ENCODE measurements around the gene PGR.
"Not testable (repeated sequence)": the region's sequence is repeated elsewhere in the genome, so short reads cannot be mapped to it uniquely, and the experiment has no call there.

The PGR gene

DNA sequence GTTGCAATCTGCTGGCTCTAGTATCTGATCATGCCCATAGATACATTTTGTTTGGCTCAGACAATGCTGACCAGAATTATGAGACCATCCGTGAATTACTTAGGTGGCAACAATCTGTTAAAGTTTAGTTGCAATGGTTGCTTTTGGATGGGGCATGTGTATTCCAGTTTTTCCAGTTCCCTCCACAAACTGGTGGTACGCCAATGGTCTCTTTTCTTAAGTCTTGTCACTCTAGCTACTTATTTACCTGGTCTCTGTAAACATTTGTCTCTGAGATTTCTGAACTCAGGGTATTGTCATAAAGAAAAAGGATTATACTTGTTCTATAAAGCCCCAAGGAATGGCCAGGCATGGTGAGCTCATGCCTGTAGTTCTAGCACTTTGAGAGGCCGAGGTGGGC, 65.9 kb downstream of the PGR start:
- DNase-seq (ENCODE audit: low spot score), result no peak

DNA sequence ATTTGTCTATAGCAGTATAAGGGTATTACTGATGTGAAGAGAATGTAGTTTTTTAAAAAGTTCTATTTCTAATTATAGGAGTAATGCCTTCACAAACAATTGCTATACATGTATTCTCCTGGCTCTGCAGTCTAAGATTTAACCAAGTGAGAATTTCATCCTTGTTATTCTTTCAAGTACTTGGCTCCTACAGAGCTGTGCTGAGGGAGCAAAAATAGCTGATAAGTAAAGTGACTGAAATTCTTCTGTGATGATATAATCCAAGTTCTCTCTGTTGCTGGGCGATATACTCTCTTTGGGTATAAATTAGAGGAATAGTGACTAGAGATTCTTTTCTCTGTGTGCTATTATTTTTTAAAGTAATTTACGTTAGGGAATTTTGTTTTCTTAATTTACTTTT, 68.0 kb downstream of the PGR start:
- DNase-seq (ENCODE audit: low spot score), result no peak

DNA sequence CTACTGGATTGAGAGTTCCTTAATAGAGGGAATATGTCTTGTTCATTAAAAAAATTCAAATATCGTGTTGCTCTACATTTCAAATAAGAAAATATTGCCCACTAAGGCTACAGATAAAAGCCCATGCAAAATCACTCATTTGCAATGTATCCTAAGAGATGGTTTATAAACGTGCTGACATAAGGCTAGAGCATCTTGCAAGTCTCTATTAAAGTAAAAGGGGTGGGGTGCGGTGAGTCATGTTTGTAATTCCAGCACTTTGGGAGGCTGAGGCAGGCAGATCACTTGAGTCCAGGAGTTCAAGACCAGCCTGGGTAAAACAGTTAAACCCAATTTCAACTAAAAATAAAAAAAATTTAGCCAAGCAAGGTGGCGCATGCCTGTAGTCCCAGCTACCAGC, 70.3 kb downstream of the PGR start:
- no peak for DNase-seq (ENCODE audit: low spot score)

DNA sequence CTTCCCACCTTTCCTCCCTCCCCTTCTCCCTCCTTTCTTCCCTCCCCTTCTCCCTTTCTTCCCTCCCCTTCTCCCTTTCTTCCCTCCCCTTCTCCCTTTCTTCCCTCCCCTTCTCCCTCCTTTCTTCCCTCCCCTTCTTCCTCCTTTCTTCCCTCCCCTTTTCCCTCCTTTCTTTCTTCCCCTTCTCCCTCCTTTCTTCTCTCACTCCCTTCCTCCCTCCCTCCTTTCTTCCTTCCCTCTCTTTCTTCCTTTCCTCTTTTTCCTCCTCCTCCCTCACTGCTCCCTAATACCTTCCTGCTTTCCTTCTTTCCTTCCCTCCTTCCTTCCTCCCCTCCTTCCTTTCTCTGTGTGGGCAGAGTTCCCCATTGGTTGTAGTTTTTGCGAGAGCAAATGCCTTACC, 76.1 kb downstream of the PGR start:
- DNase-seq (ENCODE audit: low spot score), result no peak

DNA sequence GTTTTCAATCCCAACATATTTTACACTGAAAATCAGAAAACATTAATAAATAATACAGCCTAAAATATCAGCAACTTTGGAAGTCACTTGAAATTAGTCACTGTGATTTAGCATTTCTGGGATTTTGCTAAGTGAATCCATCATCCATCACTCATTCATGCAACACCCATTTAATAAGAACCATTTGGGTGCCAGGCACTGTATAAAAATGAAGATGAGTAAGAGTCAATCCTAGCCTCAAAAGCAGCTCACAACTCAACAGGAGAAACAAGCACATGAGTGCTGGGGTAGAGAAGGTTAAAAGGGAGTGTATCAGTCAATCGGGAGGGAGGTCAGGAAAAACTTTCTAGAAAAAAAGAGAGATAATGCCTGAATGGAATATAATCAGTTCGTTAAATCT, 77.9 kb downstream of the PGR start:
- DNase-seq (ENCODE audit: low spot score), result no peak

DNA sequence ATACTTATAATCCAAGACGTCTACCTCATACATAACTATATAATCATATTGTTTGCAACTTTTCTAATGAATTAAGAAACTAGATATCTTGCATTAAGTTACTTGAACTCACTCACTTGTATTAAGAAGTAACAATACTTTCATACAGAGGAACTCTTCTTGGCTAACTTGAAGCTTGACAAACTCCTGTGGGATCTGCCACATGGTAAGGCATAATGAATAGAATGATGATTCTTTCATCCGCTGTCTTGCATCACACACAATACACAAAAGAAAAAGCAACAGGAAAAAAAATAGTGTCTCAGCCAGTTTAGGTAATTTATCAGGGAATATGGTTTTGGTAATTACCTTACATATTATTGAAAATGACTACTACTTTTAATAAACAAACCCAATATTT, 79.8 kb downstream of the PGR start:
- no peak for DNase-seq (ENCODE audit: low spot score)

DNA sequence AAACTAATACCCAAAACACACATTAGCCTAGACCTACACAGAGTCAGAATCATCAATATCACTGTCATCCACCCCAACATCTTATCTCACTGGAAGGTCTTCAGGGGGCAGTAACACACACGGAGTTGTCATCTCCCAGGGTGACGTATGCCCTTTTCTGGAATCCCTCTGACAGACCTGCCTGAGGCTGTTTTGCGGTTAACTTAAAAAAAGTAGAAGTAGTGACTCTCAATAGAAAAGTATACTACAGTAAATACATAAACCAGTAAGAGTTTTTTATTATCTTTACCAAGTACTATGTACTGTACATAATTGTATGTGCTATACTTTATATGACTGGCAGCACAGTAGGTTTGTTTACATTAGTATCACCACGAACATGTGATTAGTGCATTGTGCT, 80.5 kb downstream of the PGR start:
- DNase-seq (ENCODE audit: low spot score), result no peak

DNA sequence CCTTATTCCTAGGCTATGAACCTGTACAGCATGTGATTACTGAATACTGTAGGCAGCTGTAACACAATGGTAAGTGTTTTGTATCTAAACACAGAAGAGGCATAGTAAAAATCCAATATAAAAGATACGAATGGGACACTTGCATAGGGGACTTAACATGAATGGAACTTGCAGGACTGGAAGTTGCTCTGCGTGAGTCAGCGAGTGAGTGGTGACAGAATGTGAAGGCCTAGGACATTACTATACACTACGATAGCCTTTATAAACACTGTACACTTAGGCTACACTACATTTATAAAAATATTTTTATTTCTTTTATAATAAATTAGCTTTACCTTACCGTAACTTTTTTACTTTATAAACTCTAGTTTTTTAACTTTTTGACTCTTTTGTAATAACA, 81.1 kb downstream of the PGR start:
- no peak for DNase-seq (ENCODE audit: low spot score)

DNA sequence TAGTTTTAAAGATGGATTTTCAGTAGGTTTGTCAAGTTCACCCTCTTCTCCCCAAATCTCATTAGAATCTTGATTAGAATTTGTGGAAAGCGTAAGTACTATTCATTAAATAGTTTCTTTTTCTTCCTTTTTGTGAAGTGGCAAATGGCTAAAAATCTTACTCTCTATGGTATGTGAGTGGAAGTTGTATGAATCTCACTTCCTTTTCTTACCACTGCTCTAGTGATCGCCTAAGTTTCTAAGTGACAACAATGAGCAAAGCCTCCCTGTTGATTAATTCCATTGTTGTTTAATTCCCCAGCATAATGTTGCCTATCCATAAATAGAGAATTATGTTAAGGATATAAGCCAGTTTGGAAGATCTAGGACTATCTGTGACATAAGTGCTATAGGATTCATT, 82.7 kb downstream of the PGR start:
- DNase-seq (ENCODE audit: low spot score), result no peak

DNA sequence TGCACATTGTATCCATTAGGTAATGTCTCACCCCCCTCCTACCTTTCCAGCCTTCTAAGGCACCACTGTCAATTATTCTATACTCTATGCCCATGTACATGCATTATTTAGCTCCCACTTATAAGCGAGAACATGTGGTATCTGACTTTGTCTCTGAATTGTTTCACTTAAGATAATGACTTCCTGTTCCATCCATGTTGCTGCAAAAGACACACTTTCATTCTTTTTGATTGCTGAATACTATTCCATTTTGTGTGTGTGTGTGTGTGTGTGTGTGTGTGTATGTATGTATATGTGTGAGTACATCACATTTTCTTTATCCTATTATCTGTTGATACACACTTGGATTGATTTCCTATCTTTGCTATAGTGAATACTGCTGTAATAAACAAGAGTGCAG, 84.2 kb downstream of the PGR start:
- no peak for DNase-seq (ENCODE audit: low spot score)

DNA sequence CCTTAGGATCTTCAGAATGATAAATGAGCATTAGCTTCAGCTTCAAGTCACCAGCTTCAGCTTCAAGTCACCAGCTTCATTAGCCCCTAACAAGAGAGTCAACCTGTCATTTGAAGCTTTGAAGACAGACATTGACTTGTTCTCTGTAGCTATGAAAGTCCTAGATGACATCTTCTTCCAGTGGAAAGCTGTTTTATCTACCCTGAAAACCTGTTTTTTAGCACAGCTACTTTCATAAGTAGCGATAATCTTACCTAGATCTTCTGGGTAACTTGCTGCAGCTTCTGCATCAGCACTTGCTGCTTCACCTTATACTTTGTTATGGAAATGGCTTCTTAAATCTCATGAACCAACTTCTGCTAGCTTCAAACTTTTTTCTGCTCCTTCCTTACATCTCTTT, 85.7 kb downstream of the PGR start:
- no peak for DNase-seq (ENCODE audit: low spot score)

DNA sequence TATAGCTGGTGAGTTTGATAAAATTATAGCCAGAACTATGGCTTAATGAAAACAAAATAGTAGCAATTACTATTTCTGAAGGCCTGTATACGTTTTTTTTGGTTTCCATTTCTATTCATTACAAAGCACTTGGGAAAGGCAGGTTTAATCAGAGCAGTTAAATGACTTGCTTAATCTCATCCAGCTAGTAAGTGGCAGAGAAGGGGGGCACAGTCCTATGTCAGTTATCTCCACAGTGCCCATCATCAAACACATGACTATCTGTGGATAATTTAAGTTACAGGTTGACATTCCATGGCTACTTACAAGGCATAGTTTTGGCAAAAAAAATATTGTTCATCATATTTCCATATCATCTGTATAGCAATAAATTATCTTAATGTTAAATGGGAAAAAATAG, 93.7 kb downstream of the PGR start:
- no peak for DNase-seq (ENCODE audit: low spot score)

DNA sequence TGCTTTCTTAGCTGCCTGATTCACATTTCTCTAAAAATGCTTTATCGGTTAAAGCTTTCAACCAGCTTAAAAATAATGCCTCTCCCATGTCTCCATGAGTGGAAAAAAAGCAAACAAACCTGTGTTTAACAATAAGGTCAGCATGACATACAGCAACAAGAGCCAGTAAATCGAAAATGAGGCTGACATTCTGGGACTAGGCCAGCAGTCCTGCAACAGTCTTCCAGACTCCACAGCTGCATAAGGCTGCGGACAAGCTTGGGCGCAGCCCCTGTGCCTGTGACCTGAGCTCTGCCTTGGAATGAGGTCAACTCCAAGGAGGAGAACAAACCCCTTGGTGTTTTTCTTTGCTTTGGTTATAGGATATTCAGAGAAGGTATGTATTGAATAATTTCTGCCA, 95.5 kb downstream of the PGR start:
- DNase-seq (ENCODE audit: low spot score), result no peak

DNA sequence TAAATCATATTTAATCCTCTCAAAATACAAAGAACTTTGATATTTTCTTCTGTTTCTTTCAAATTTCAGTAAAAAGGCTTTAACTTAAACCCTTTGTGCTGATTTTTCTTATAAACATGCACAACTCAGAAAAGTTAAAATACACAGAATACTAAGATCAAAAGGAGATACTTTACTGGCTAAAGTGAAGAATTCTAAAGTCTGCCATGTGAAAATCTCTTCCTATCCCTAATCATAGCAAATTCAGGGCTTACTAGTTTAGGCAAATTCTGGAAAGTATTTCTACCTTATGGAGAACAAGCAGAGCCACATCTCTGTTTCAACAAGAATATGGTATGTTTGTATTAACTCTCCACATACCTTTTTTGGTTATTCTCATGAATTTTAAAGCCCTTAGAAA, 96.6 kb downstream of the PGR start:
- no peak for DNase-seq (ENCODE audit: low spot score)

DNA sequence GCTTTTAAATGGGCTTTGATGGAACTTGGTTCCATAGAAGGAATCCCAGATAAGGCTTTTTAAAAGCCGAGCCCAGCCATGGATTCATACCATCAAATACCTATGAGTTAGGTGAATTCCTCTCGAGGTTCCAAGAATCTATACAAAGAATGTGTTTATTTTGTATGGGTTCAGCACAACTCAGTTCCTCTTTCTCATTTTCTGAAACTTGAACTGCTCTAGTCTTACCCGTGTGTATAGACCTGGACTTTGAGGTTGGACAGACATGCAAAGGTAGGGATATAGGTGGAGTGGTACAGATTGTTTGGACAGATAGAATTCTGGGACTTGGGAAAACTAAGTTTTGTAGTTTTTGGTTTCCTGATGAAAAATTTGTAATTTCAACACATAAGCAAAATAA, 97.9 kb downstream of the PGR start:
- no peak for DNase-seq (ENCODE audit: low spot score)

DNA sequence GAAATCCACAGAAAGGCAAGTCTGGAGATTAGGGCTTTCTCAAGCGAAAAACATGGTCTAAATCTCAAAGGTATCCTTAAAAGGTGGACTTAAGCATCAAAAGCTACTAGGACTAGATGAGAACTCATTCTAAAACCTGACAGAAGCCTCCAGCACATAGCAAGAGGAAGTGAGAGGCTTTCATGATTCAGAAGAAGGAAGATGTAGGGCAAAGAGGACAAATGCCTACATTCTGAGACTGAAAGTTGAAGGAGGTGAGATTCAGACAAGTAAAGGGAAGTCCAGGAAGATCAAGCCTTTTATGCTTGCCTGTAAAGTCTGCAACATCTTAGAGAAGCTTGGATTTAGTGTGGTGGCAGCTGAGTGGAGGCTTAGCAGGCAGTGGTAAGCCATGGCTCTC, 98.9 kb downstream of the PGR start:
- DNase-seq (ENCODE audit: low spot score), result no peak

DNA sequence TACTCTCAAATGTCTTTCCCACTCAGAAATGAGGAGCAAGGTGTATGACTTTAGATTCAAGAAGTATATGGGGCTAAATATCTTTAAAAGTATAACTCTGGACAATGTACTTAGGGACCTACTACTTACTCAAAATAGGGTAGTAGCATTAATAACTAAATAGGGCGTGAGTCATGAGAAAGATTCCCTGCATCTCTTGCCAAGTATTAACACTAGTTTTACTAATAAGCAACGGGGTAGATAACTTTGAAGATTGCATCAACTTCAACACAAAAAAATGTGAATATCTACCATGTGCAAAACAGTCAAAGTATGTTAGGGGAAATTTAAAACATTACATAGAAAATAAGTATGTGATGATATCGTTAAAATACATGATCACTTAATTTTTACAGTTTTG, 99.6 kb downstream of the PGR start:
- no peak for DNase-seq (ENCODE audit: low spot score)

DNA sequence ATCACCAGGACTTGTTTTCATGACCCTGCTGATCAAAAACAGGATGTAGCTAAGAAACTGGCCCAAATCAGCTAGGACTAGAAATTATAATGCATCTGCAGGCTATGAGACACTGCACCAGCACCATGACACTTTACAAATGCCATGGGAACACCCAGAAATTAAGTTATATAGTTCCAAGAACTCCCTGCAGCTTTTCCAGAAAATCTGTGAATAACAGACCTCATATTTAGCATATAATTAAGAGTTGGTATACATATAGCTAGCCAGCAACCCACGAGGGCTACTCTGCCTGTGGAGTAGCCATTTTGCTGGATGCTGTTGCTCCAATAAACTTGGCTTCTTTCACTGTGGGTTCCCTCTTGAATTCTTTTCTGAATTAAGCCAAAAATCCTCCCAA, 101.0 kb downstream of the PGR start:
- DNase-seq (ENCODE audit: low spot score), result no peak

DNA sequence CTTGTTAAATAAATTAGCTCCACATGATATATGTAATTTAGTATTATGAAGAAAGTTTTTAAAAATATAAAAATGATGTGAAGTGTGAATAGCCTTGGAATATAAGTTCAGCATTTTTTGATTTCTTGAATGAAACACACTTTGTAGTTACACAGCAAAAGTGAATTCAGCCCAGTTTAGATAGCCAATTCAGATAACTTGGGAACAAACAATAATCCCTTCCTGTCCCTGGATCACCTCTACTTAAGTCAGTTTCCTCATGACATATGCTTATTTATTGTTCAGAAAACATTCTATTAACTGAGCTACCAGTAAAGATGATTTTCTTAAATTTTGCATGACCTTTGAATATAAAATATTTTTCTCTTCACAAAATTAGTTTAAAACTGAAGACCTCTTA, 107.4 kb downstream of the PGR start:
- no peak for DNase-seq (ENCODE audit: low spot score)

DNA sequence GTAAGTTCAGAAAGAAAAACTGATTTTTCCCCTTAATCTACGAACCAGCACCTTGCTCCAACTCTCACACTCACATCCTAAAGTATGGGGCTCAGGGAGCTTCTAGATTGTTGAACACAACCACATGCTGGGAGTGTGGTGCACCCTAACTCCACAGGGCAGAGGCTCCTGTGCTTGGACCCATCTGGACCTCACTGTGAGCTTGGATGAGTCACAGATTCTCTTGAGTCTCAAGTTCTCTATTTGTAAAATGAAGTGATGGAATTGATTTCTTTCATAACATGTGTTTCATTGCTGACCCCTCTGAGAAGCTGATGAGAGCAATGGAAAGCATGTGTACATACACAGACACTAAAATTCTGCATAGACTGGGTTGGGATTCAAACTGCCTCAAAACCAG, 109.7 kb downstream of the PGR start:
- DNase-seq (ENCODE audit: low spot score), result no peak

DNA sequence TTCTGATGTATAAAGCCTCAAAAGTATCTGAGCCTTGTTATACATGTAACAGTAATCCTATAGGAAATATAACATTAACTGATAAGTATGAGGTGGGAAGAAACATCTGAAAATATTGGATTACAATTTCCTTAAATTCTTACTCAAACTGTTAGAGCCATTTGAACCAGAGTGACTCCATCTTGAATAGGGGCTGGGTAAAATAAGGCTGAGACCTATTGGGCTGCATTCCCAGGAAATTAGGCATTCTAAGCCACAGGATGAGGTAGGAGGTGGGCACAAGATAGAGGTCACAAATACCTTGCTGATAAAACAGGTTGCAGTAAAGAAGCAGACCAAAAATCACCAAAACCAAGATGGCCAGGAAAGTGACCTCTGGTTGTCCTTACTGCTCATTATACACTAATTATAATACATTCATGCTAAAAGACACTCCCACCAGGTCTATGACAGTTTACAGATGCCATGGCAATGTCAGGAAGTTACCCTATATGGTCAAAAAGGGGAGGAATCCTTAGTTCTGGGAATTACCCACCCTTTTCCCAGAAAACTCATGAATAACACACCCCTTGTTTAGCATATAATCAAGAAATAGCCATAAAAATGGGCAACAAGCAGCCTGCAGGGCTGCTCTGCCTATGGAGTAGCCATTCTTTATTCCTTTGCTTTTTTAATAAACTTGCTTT, 114.9 kb downstream of the PGR start:
- no peak for DNase-seq (ENCODE audit: low spot score)

DNA sequence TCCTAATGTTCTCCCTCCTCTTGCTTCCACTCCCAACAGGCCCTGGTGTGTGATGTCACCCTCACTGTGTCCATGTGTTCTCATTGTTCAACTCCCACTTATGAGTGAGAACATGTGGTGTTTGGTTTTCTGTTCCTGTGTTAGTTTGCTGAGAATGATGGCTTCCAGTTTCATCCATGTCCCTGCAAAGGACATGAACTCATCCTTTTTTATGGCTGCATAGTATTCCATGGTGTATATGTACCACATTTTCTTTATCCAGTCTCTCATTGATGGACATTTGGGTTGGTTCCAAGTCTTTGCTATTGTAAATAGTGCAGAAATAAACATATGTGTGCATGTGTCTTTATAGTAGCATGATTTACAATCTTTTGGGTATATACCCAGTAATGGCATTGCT, 115.9 kb downstream of the PGR start:
- not testable (repeated sequence) for DNase-seq (ENCODE audit: low spot score)

DNA sequence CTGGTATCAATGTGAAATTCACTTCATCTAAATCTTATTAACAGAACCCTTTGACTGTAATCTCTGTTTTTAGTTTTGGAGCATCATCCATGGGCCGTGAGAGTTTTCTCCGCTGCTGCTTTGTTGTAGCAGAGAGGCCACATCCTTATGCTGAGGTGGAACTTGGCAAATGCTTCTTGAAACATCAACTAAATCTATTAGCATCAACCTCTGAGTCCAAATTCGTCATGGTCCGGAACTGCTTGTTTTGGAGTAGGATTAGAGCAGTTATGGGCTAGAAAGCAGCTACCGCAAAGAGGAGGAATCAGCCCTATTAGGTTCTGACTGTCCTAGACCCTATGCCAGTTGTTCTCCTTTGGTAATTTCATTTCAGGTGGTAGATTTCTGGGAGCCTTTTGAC, 117.7 kb downstream of the PGR start:
- DNase-seq (ENCODE audit: low spot score), result no peak

DNA sequence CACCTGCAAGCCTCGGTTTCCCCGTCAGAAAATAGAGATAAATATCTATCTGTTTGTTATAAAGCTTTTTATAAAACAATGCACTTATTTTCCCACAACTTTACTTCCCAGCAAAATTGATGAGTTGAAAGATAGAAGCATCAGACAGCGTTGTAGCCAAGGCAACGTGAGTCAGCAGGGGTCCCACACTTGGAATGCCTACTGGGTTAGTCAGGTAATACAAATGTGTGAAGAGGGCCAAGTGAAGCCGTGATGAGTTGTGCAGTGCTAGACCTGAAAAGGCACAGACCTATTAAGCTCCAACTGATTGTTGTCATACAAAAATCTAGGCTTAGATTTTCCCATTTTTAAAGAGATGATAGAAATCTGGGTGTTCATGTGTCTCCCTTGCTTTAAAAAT, 118.7 kb downstream of the PGR start:
- no peak for DNase-seq (ENCODE audit: low spot score)

DNA sequence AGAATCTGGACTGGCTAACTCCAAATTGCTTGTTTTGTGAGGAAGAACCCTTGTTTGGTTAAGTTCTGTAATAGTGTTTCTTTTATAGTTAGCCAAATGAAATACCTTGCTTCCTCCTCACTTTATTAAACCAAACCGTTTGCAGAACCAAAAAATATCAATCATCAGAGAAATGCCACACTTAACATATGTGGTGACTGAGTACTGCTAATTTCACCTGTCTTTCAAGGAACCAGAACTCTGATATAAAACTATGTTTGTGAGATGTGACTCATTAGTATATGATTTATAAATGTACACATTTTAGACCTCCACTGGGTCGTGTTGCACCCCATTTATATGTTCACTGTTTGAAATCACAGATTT, 119.9 kb downstream of the PGR start:
- DNase-seq (ENCODE audit: low spot score), result no peak

Measured in HuH-7.5 (cell line).